HG03064 (cell line): ENCODE data around the gene KDM4B.
"Not testable (repeated sequence)": the region's sequence is repeated elsewhere in the genome, so short reads cannot be mapped to it uniquely, and the experiment has no call there.

Experiments used
- ATAC-seq: cut with Tn5 transposase; IDR thresholded peaks from one replicate; pipeline ENCODE4 v1.9.1; 2021; ENCODE audit warnings: low read depth; ENCODE audit not compliant: unreplicated experiment

Gene KDM4B

GRCh38 chr19:5186293-5187050, 217.6 kb downstream of the KDM4B start:
- no peak for ATAC-seq

DNA sequence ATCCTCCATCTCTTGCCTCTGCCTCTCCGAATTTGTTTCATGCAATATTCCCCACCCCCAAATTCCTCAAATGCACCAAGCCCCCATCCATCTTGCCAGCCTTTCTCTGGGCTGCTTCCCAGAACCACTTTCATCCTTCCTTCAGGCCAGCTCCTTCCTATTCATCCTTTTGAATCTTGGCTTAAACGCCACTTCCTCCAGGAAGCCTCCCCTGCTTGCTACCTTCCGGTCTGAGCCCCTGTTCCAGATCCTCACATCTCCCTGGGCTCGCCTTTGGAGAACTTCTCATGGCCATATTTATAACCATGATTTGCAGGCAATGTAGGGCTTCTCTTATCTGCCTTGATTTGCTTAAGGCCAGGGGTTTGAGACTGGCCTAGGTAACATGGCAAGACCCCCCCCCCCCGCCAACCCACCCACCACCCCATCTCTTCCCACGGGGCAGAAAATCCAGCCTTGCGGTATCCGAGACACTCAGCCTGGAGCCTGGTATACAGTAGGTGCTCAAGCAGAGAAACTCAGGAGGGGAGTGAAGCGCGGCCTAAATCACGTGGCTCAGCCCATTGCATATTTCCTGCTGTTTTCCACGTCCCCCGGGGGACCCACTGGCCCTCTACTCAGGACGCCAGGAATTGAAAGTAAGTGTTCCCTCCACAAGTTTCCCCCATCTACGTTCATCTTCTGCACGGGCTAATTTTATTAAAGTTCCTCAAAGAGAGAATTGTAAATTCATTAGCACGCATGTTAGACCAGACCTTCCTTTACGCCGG, 219.8 kb downstream of the KDM4B start:
- no peak for ATAC-seq

DNA sequence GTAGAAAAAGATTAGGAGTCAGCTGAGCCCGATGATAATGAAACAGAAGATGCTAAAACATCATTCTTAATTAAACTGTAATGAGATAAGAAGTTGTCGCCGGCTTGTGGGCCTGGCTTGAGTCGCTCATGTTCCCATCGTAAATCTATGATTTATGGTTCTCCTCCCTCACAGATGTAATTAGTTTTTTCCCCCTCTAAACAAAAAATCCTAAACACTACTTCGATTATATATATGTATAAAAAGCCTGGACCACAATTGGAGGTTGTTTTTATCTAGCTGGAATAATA, 220.3 kb downstream of the KDM4B start:
- ATAC-seq = no peak

DNA sequence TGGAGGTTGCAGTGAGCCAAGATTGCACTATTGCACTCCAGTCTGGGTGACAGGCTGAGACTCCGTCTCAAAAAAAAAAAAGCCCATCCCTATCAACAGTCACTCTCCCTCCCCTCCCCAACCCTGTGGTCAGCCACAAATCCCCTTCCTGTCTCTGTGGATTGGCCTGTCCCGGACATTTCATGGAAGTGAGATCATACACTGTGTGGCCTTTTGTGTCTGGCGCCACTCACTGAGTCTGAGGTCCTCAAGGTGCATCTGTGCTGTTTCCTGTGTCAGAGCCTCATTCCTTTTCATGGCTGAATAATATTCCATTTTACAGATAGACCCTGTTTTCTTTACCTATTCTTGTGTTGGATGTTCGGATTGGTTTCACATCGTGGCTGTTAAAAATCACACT, 222.2 kb downstream of the KDM4B start:
- no peak for ATAC-seq

DNA sequence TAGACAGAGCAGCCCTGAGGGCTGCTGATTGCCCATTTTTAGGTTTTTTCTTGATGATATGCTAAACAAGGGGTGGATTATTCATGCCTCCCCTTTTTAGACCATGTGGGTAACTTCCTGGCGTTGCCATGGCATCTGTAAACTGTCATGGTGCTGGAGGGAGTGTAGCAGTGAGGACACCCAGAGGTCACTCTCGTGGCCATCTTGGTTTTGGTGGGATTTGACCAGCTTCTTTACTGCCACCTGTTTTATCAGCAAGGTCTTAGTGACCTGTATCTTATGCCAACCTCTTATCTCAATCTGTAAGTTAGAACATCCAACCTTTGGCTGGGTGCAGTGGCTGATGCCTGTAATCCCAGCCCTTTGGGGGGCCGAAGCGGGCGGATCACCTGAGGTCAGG, 223.7 kb downstream of the KDM4B start:
- no peak for ATAC-seq

- ATAC-seq = no peak
Measured at GRCh38 chr19:5193192-5193591, 224.3 kb downstream of the KDM4B start.

DNA sequence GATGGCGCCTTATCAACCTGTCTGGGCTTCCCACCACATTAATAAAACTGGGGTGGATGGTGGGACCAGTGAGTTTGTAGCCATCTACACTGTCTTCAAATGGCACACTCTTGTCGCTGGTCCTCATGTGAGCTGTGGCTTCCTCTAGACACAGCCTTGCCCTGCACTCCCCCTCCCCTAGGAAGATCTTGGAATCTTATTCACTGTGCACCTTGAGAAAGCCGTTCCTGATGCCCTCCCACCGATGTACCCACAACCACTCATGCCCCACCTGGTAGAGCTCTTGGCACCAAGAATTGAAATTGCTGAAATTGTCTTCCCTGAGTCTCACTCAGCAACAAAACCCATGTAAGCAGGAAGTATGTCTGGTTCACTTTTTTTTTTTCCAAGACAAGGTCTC, 225.7 kb downstream of the KDM4B start:
- ATAC-seq = no peak

- ATAC-seq = not testable (repeated sequence)
Measured at GRCh38 chr19:5195587-5195986, 226.7 kb downstream of the KDM4B start.

DNA sequence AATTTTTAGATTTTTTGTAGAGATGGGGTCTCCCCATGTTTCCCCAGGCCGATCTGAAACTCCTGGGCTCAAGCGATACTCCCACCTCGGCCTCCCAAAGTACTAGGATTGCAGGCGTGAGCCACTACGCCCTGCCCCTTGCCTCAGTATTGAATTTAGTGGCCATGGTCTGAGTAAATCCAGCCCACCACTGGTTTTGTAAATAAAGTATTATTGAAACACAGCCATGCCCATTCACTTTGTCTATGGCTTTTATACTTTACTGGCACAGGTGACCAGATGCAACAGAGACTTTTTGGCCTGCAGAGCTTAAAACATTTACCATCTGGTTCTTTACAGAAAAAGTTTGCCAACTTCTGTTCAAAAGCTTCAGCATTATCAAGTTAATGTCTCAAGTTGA, 227.9 kb downstream of the KDM4B start:
- ATAC-seq = no peak

- ATAC-seq = no peak
Measured at GRCh38 chr19:5200844-5201243, 231.9 kb downstream of the KDM4B start.

DNA sequence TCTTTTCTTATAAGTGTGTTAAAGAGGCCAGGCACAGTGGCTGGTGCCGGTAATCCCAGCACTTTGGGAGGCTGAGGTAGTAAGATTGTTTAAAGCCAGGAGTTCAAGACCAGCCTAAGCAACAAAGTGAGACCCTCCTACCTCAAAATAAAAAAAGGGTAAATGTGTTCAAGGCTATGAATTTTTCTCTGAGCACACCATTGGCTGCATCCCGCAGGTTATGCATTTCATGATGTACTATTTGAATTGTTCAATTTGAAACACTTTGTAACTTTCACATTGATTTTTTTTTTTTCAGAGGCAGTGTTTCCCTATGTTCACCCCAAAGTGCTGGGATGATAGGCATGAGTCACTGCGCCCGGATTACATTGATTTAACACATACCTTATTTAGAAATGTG, 233.6 kb downstream of the KDM4B start:
- ATAC-seq = no peak
